HCT116 (cell line): ENCODE data around the gene B4GALT4. TPM values are rescaled to one million over a fixed set of nuclear protein-coding genes. Genes with fewer than 3 reads are reported as not detected.
"Not testable (repeated sequence)": the region's sequence is repeated elsewhere in the genome, so short reads cannot be mapped to it uniquely, and the experiment has no call there.

Source experiments
- ATAC-seq: fragments of 200-7000 bp; cut with Tn5 transposase; 2 replicates; pipeline ENCODE4 v1.9.1; 2020; ENCODE audit warnings: mild to moderate bottlenecking, moderate library complexity
- BruUV-seq: library from RNA; stranded (reverse); fragments of 400-500 nt; replicated peaks from 2 replicates; lab custom pipeline; 2021; lab: Mats Ljungman, UMichigan
- CTCF ChIA-PET: fragments of 300-600 bp; sonication (Branson Sonifier 250); formaldehyde crosslinking; loops from one replicate; lab custom pipeline; 2021; ENCODE audit warnings: antibody characterized with exemption; lab: Charles Lee
- POLR2A ChIA-PET: fragments of 300-600, 350-600 bp; sonication (Branson Sonifier 250); formaldehyde crosslinking; loops from one replicate; lab custom pipeline; 2021; ENCODE audit warnings: antibody characterized with exemption; lab: Charles Lee
- RAD21 ChIA-PET, 2 experiments: fragments of 300-600 bp; sonication (Branson Sonifier 250); formaldehyde crosslinking; loops; one replicate each; lab custom pipeline; 2023; ENCODE audit warnings: low total read pairs in 2 of 2; ENCODE audit not compliant: uncharacterized antibody in 2 of 2, unreplicated experiment in 2 of 2, low non-redundant PET in 1 of 2; lab: Charles Lee
- DNase-seq: peaks from one replicate; pipeline ENCODE4 v3.0.0-alpha.2; 2010; ENCODE audit warnings: low read depth, low spot score
- H2AFZ ChIP-seq: fragments of 200-600 bp; shearing (Covaris generic), sonication (generic); 2 replicates; pipeline ENCODE4 v1.6.1; 2017; ENCODE audit warnings: low read depth, mixed run types, mixed read lengths, antibody characterized with exemption, low read length; ENCODE audit not compliant: poor library complexity, severe bottlenecking
- H3K27ac ChIP-seq: 2 replicates; pipeline ENCODE4 v1.5.1; 2012; ENCODE audit warnings: low read depth, low read length
- H3K27me3 ChIP-seq: fragments of 200-600 bp; sonication (generic); 2 replicates; pipeline ENCODE4 v1.6.1; 2016; ENCODE audit warnings: mixed run types, low read length, mixed read lengths; ENCODE audit not compliant: insufficient read depth
- H3K36me3 ChIP-seq, 2 experiments: fragments of 200-500 bp in 1 of 2; fragments of 200-600 bp in 1 of 2; sonication (Bioruptor generic) in 1 of 2; sonication (generic) in 1 of 2; 2 replicates each; pipeline versions ENCODE4 v1.5.1 to v1.6.1; 2014 to 2016; ENCODE audit warnings: low read length in 2 of 2, inconsistent platforms in 1 of 2, mixed read lengths in 1 of 2, mixed run types in 1 of 2; ENCODE audit not compliant: insufficient read depth in 2 of 2, control insufficient read depth in 1 of 2
- H3K4me1 ChIP-seq, 2 experiments: fragments of 200-600 bp in 1 of 2; sonication (generic) in 1 of 2; 2 replicates each; pipeline versions ENCODE4 v1.5.1 to v1.6.1; 2012 to 2017; ENCODE audit warnings: low read length in 2 of 2, inconsistent platforms in 1 of 2, mild to moderate bottlenecking in 1 of 2, mixed read lengths in 1 of 2, mixed run types in 1 of 2, moderate library complexity in 1 of 2; ENCODE audit not compliant: insufficient read depth in 2 of 2, control insufficient read depth in 1 of 2
- H3K4me2 ChIP-seq: fragments of 200-600 bp; sonication (generic); 2 replicates; pipeline ENCODE4 v1.6.1; 2017; ENCODE audit warnings: mixed run types, low read length, mixed read lengths
- H3K4me3 ChIP-seq, 2 experiments: fragments of 200-600 bp in 1 of 2; sonication (generic) in 1 of 2; replicated peaks in 1 of 2; 2 replicates each; pipeline ENCODE4 v1.5.1; 2011 to 2016; ENCODE audit warnings: low read length in 2 of 2, control low read depth in 1 of 2, low read depth in 1 of 2, mild to moderate bottlenecking in 1 of 2, mixed read lengths in 1 of 2, mixed run types in 1 of 2
- H3K79me2 ChIP-seq: fragments of 200-600 bp; sonication (generic); 2 replicates; pipeline ENCODE4 v1.6.1; 2017; ENCODE audit warnings: mild to moderate bottlenecking, mixed run types, low read length, moderate library complexity, mixed read lengths; ENCODE audit not compliant: insufficient read depth
- H3K9ac ChIP-seq: fragments of 200-600 bp; sonication (generic); 2 replicates; pipeline ENCODE4 v1.6.1; 2016; ENCODE audit warnings: low read length, mixed read lengths
- H3K9me2 ChIP-seq: fragments of 200-600 bp; sonication (generic), shearing (Covaris generic); 2 replicates; pipeline ENCODE4 v1.6.1; 2017; ENCODE audit warnings: mixed run types, mild to moderate bottlenecking, moderate library complexity; ENCODE audit not compliant: insufficient read depth
- H3K9me3 ChIP-seq, 2 experiments: fragments of 200-500 bp in 1 of 2; fragments of 200-600 bp in 1 of 2; sonication (Bioruptor generic) in 1 of 2; sonication (generic) in 1 of 2; 2 replicates each; pipeline ENCODE4 v1.6.1; 2014 to 2017; ENCODE audit warnings: low read length in 2 of 2, mixed read lengths in 2 of 2, inconsistent platforms in 1 of 2, low read depth in 1 of 2, mild to moderate bottlenecking in 1 of 2, mixed run types in 1 of 2, moderate library complexity in 1 of 2; ENCODE audit not compliant: control insufficient read depth in 1 of 2, insufficient read depth in 1 of 2
- H4K20me1 ChIP-seq: fragments of 200-600 bp; sonication (generic), shearing (Covaris generic); 2 replicates; pipeline ENCODE4 v1.6.1; 2017; ENCODE audit warnings: mixed run types, mild to moderate bottlenecking, moderate library complexity; ENCODE audit not compliant: insufficient read depth
- intact Hi-C: fragments of 100-400 bp; cut with micrococcal nuclease; formaldehyde crosslinking; loops from 2 replicates; pipeline ENCODE4 v1.10.0; 2022
- total RNA-seq: library from RNA; stranded (reverse); gene quantifications from one replicate; pipeline ENCODE4 v1.2.1, GENCODE V29; 2021; ENCODE audit not compliant: unreplicated experiment

The B4GALT4 gene
- total RNA-seq, 1 experiment from 2014 or later: 15.9 TPM

DNA sequence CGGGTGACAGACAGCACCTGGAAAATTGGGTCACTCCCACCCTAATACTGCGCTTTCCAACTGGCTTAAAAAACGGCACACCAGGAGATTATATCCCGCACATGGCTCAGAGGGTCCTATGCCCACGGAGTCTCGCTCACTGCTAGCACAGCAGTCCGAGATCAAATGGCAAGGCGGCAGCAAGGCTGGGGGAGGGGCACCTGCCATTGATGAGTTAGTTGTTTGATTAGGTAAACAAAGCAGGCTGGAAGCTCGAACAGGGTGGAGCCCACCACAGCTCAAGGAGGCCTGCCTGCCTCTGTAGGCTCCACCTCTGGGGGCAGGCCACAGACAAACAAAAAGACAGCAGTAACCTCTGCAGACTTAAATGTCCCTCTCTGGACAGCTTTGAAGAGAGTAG lies 75.9 kb downstream of the B4GALT4 start:
- DNase-seq, POLR2A ChIA-PET: not testable (repeated sequence)

More for the DNA sequence above, 75.9 kb downstream of the B4GALT4 start:
- H3K9me3 ChIP-seq, H3K27ac ChIP-seq, H3K79me2 ChIP-seq, RAD21 ChIA-PET, H3K9me2 ChIP-seq, H3K4me2 ChIP-seq, intact Hi-C loops, H4K20me1 ChIP-seq, BruUV-seq, H2AFZ ChIP-seq, H3K9ac ChIP-seq, H3K4me1 ChIP-seq, H3K36me3 ChIP-seq, ATAC-seq, H3K27me3 ChIP-seq, H3K4me3 ChIP-seq, CTCF ChIA-PET: not testable (repeated sequence)

Other genes starting within 250 kb of the B4GALT4 start
- gene IGSF11, start 206.0 kb downstream of the B4GALT4 start, total RNA-seq: not detected
- not detected for gene TEX55, start 94.7 kb downstream of the B4GALT4 start, total RNA-seq
- gene UPK1B, start 67.3 kb downstream of the B4GALT4 start, total RNA-seq: not detected
- gene ARHGAP31, start 53.5 kb upstream of the B4GALT4 start, total RNA-seq: 0.93 TPM
- 40.2 TPM for gene TMEM39A, start 222.7 kb upstream of the B4GALT4 start, total RNA-seq
- 13.8 TPM for gene POGLUT1, start 228.1 kb upstream of the B4GALT4 start, total RNA-seq